ENCODE results near the gene GLRB. TPM values are rescaled to one million over a fixed set of nuclear protein-coding genes. Genes with fewer than 3 reads are reported as not detected.

Gene GLRB
- total RNA-seq, 1 donor from 2014 or later = 2.6 TPM

DNA sequence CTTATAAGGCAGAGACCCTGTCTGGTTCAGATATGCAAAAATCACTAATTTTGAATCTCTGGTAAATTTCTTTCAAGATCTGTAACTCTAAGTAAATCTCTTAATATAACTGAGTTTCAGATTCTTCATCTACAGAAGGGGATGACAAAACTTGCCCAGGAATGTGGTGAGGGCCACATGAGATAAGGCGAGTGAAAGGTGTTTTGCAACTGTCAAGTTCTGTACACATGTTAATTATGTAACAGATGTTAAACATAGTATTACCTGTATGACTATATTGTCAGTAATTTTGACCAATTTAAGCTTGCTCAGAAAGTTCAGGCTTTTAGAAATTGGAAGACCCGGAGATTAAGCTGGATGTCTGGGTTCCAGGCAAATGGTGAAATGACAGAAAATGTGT, 549 bp upstream of the GLRB start:
- Histone ChIP-seq H3K36me3 (no peaks in the 10 kb centered on the region), H3K4me1 (no peaks in the 10 kb centered on the region), H3K4me3 (peak overlapping the region; percentile 61), H3K27me3 (ENCODE audit: low read depth) (peaks cover 4% of the 10 kb centered on the region), H3K27ac (no peak overlapping the region), H3K9me3 (no peaks in the 10 kb centered on the region)
- no peak for ATAC-seq
- DNase-seq = no peak
- intact Hi-C loops (cut with DNase I) = no loop called here
- TF ChIP-seq, protein P1, sequence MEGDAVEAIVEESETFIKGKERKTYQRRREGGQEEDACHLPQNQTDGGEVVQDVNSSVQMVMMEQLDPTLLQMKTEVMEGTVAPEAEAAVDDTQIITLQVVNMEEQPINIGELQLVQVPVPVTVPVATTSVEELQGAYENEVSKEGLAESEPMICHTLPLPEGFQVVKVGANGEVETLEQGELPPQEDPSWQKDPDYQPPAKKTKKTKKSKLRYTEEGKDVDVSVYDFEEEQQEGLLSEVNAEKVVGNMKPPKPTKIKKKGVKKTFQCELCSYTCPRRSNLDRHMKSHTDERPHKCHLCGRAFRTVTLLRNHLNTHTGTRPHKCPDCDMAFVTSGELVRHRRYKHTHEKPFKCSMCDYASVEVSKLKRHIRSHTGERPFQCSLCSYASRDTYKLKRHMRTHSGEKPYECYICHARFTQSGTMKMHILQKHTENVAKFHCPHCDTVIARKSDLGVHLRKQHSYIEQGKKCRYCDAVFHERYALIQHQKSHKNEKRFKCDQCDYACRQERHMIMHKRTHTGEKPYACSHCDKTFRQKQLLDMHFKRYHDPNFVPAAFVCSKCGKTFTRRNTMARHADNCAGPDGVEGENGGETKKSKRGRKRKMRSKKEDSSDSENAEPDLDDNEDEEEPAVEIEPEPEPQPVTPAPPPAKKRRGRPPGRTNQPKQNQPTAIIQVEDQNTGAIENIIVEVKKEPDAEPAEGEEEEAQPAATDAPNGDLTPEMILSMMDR (IDR thresholded peaks at IDR 0.05) = no peak

DNA sequence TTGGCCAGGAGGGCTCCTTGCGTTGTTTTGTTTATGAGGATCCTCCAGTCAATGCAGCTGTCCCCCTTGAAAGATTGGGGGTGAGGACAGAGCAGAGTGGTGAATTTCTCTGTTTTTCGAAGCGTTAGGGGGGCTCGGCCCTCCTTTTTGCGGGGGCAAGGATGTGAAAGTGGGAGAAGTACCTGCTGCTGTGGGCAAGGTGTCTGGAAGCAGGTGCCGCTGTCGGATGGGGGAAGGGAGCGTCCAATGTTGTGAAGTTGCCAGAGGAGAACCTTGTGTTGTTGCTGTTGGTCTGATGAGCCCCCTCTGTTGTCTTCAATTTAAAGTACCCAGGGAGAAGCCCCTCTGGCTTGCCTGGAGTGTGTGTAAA, 613 bp downstream of the GLRB start:
- Histone ChIP-seq H3K4me1 (no peaks in the 10 kb centered on the region), H3K36me3 (no peaks in the 10 kb centered on the region), H3K27ac (no peak overlapping the region), H3K27me3 (ENCODE audit: low read depth) (peaks cover 4% of the 10 kb centered on the region), H3K4me3 (peak overlapping the region; percentile 61), H3K9me3 (no peaks in the 10 kb centered on the region)
- intact Hi-C loops (cut with DNase I) = no loop called here
- DNase-seq (no peak), ATAC-seq (peak in 1 of 2 donors; percentile 53)
- TF ChIP-seq, protein P1 (IDR thresholded peaks at IDR 0.05) = no peak

DNA sequence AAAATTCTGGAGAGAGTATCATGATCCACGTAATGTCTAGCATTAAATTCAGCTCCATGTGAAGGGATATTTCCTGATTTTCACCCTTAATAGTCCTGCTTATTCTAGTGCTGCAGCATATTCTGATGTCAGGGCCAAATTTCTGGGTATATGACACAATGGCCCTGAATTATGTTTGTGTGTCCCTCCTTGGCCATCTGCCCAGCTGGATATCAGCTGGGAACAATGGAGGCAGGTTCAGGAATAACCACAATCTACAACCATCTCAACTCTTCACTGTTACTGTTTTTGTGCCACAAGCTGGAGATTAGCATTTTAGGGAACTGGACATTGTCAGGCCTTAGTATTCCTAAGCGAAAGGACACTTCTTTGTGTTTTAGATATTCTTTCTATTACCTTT, 3.5 kb downstream of the GLRB start:
- TF ChIP-seq, protein P1 (IDR thresholded peaks at IDR 0.05) = no peak
- intact Hi-C loops (cut with DNase I) = no loop called here
- H3K36me3 ChIP-seq = no peaks in the 10 kb centered on the region

DNA sequence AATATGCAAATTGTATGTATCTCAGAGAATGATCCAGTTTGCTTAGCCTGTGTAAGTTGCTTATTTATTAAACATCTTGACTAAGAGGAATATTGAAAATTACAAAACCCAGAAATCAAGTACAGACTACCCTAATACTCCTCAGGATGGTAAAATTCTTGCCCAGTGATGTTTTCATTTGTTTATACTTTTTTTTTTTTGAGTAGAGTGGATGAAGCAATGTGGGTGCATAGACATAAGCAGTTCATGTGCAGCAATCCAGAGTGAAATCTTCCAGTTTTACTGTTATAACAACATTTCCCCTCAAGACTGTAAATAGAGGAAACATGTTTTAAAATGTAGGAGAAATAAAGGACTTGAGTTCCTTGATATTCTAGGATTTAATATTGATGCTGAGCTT, 4.7 kb downstream of the GLRB start:
- Histone ChIP-seq H3K27ac (no peak overlapping the region), H3K9me3 (no peaks in the 10 kb centered on the region), H3K36me3 (no peaks in the 10 kb centered on the region), H3K27me3 (ENCODE audit: low read depth) (peaks cover 4% of the 10 kb centered on the region), H3K4me3 (no peak overlapping the region), H3K4me1 (no peaks in the 10 kb centered on the region)
- TF ChIP-seq, protein P1 (IDR thresholded peaks at IDR 0.05) = no peak
- no peak for ATAC-seq
- no peak for DNase-seq
- intact Hi-C loops (cut with DNase I) = no loop called here

More for the DNA sequence above, 3.5 kb downstream of the GLRB start:
- Histone ChIP-seq H3K4me1 (no peaks in the 10 kb centered on the region), H3K27me3 (ENCODE audit: low read depth) (peaks cover 4% of the 10 kb centered on the region), H3K27ac (no peak overlapping the region), H3K9me3 (no peaks in the 10 kb centered on the region), H3K4me3 (no peak overlapping the region)
- no peak for ATAC-seq
- DNase-seq = no peak

DNA sequence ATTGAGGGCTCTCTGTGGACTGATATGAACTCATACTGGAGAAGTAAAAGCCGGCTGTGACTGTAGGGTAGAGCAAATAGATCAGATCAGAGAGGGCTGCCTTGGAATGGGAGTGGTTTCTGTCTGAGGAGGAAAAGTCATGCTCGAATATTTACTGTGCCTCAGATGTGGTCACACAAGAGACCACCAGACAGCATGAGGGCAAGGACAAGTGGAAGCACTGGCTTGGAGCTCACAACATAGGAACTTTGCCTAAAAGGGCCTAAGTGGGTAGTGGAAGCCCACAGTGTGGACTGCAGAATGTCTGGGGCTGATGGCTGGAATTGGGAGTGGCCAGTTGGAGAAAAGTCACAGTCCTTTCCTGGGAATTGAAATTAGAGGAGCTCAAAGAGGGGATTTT, 19.8 kb downstream of the GLRB start:
- TF ChIP-seq, protein P1 (IDR thresholded peaks at IDR 0.05) = no peak
- intact Hi-C loops (cut with DNase I) = no loop called here
- DNase-seq = no peak
- Histone ChIP-seq H3K4me1 (no peaks in the 10 kb centered on the region), H3K27ac (no peak overlapping the region), H3K36me3 (no peaks in the 10 kb centered on the region), H3K4me3 (no peak overlapping the region), H3K27me3 (ENCODE audit: low read depth) (no peaks in the 10 kb centered on the region), H3K9me3 (no peaks in the 10 kb centered on the region)
- no peak for ATAC-seq

DNA sequence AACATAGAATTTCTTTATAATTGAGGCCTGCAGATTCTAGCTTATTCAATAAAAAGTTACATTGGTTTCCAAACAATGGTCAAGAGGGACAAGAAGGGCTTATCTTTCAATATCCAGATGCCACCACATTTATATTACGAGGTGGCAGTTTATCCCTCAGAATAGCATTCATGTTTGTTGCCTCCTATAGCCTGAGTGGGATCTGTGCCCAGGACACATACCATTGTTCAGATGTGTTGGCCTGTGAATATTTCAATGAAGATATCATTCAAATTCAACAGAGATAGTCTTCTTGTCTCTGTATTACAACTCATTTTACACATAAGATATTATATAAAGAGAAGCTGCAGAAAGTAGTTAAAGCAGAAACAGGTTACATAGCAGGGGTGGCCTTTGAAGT, 20.5 kb downstream of the GLRB start:
- Histone ChIP-seq H3K4me1 (no peaks in the 10 kb centered on the region), H3K27me3 (ENCODE audit: low read depth) (no peaks in the 10 kb centered on the region), H3K27ac (no peak overlapping the region), H3K4me3 (no peak overlapping the region), H3K36me3 (no peaks in the 10 kb centered on the region), H3K9me3 (no peaks in the 10 kb centered on the region)
- ATAC-seq = no peak
- DNase-seq = no peak
- TF ChIP-seq, protein P1 (IDR thresholded peaks at IDR 0.05) = no peak
- intact Hi-C loops (cut with DNase I) = no loop called here
